ENCODE measurements around the gene TSC22D1. TPM values are rescaled to one million over a fixed set of nuclear protein-coding genes. Genes with fewer than 3 reads are reported as not detected.

Gene TSC22D1
- total RNA-seq, 1 donor from 2014 or later = 18.6 TPM

- H3K4me1 Mint-ChIP-seq = no peaks in the 10 kb centered on the region
- POLR2A ChIA-PET = no interaction called here
- no peak overlapping the region for H3K4me3 Mint-ChIP-seq
- no peak overlapping the region for H3K27ac Mint-ChIP-seq
- no peak for DNase-seq
- intact Hi-C loops (cut with micrococcal nuclease) = no loop called here
- no peaks in the 10 kb centered on the region for H3K9me3 Mint-ChIP-seq
- H3K36me3 Mint-ChIP-seq (ENCODE audit: low read depth) = no peaks in the 10 kb centered on the region
- no peak for TF ChIP-seq CTCF (IDR thresholded peaks at IDR 0.05)
- H3K27me3 Mint-ChIP-seq = peaks cover 14% of the 10 kb centered on the region
- no peak for ATAC-seq (ENCODE audit: low read depth)
- CTCF ChIA-PET = interaction anchor here (1.0 kb wide), 1 partner anchor 501 kb away, joined by 4 read pairs; no protein-coding TSS in a partner anchor
These were observed 166.5 kb downstream of the TSC22D1 start for GRCh38 chr13:44409595-44409994.

- ChIA-PET POLR2A (no interaction called here), CTCF (no interaction called here)
- no peak for TF ChIP-seq CTCF (IDR thresholded peaks at IDR 0.05)
- Mint-ChIP-seq H3K27me3 (peaks cover 17% of the 10 kb centered on the region), H3K27ac (no peak overlapping the region), H3K4me3 (no peak overlapping the region), H3K9me3 (no peaks in the 10 kb centered on the region), H3K4me1 (no peaks in the 10 kb centered on the region), H3K36me3 (ENCODE audit: low read depth) (no peaks in the 10 kb centered on the region)
- no peak for DNase-seq
- ATAC-seq (ENCODE audit: low read depth) = no peak
- intact Hi-C loops (cut with micrococcal nuclease) = no loop called here
These were observed 168.2 kb downstream of the TSC22D1 start for GRCh38 chr13:44407891-44408290.

DNA sequence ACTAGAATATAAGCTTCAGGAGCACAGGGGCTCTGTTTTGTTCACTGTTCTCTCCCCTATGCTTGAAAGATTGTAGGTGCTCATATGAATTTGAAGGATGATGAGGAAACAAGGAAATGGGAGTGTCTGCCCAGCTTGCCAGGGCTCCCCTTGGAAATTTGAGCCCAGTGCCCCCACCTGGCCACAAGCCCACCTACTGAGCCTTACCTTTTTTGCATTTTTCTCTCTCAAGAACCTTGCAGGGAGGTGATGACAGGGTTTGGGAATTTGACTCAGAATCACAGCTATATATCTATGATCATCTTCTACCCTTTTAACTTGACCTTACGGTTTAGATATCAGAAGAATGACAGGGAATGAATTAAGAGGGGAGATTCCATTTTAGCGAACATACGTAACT, 168.8 kb downstream of the TSC22D1 start:
- POLR2A ChIA-PET = no interaction called here
- Mint-ChIP-seq H3K27me3 (peaks cover 17% of the 10 kb centered on the region), H3K4me1 (no peaks in the 10 kb centered on the region), H3K36me3 (ENCODE audit: low read depth) (no peaks in the 10 kb centered on the region), H3K4me3 (no peak overlapping the region), H3K9me3 (no peaks in the 10 kb centered on the region), H3K27ac (no peak overlapping the region)
- CTCF ChIA-PET = no interaction called here
- intact Hi-C loops (cut with micrococcal nuclease) = no loop called here
- DNase-seq = no peak
- no peak for TF ChIP-seq CTCF (IDR thresholded peaks at IDR 0.05)
- no peak for ATAC-seq (ENCODE audit: low read depth)

DNA sequence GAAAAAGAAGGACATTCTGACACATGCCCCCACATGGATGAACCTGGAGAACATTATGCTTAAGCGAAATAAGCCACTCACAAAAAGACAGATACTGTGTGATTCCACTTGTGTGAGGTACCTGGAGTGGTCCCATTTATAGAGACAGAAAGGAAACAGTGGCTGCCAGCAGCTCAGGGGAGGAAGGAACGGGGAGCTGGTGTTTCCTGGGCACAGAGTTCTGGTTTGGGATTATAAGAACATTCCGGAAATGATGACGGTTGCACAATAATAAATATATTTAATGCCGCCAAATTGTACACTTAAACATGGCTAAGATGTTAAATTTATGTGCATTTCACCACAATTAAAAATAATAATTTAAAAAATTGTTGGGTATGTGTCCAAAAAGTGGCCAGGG, 169.5 kb downstream of the TSC22D1 start:
- ATAC-seq (ENCODE audit: low read depth) = no peak
- intact Hi-C loops (cut with micrococcal nuclease) = no loop called here
- no peak for DNase-seq
- H3K9me3 Mint-ChIP-seq = no peaks in the 10 kb centered on the region
- H3K4me1 Mint-ChIP-seq = no peaks in the 10 kb centered on the region
- no peak for TF ChIP-seq CTCF (IDR thresholded peaks at IDR 0.05)
- ChIA-PET CTCF (no interaction called here), POLR2A (no interaction called here)
- no peak overlapping the region for H3K4me3 Mint-ChIP-seq
- H3K27me3 Mint-ChIP-seq = peaks cover 17% of the 10 kb centered on the region
- no peaks in the 10 kb centered on the region for H3K36me3 Mint-ChIP-seq (ENCODE audit: low read depth)
- H3K27ac Mint-ChIP-seq = no peak overlapping the region

GRCh38 chr13:44404261-44405132, 171.6 kb downstream of the TSC22D1 start:
- Mint-ChIP-seq H3K9me3 (no peaks in the 10 kb centered on the region), H3K4me3 (no peak overlapping the region), H3K27ac (no peak overlapping the region), H3K36me3 (ENCODE audit: low read depth) (no peaks in the 10 kb centered on the region), H3K4me1 (no peaks in the 10 kb centered on the region), H3K27me3 (peaks cover 17% of the 10 kb centered on the region)
- CTCF ChIA-PET = no interaction called here
- POLR2A ChIA-PET = no interaction called here
- DNase-seq = no peak
- TF ChIP-seq CTCF (IDR thresholded peaks at IDR 0.05) = no peak
- intact Hi-C loops (cut with micrococcal nuclease) = no loop called here
- ATAC-seq (ENCODE audit: low read depth) = no peak

Measured in activated B cell treated with CpG ODN at 0.5 μM for 24 hours (primary cell).